ENCODE data around the gene BOLL. TPM values are rescaled to one million over a fixed set of nuclear protein-coding genes. Genes with fewer than 3 reads are reported as not detected.

BOLL gene
- total and polyA plus RNA-seq, 8 donors = 0.10 TPM; not detected in 7

DNA sequence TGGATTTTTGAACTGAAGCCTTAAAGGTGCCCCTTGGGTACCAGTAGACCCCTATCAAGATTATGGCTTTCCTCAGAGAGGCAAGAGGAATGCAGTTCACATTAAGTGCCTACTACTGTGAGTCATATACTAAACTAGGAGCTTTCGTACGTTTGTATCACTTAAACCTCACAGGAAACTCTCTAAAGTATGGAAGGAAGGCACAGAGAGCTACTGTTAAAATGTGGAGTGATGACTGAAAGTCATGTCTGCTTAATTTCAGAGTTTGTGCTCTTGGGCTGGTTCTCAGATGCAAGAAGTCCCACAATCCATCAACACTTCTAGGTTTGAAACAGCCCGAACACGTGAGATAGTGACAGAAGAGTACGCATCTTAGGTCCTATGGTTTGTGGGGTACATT is 23.9 kb upstream of the BOLL start:
- no peak overlapping the region for H3K27ac ChIP-seq
- intact Hi-C loops (cut with DNase I) = no loop called here
- peaks cover 4 to 13% of the 10 kb centered on the region in 2 donors for H3K4me1 ChIP-seq
- TF ChIP-seq CTCF (IDR thresholded peaks at IDR 0.05) = no peak
- H3K9me3 ChIP-seq = no peaks in the 10 kb centered on the region
- peaks cover 0 to 16% of the 10 kb centered on the region in 2 donors for H3K27me3 ChIP-seq
- ATAC-seq (no peak), DNase-seq (no peak)
- H3K4me3 ChIP-seq = no peak overlapping the region
- H3K36me3 ChIP-seq = no peaks in the 10 kb centered on the region

GRCh38 chr2:197805715-197806633 is 20.9 kb upstream of the BOLL start:
- H3K4me1 ChIP-seq = peaks cover 4 to 22% of the 10 kb centered on the region in 2 donors
- H3K4me3 ChIP-seq = peak overlapping the region; percentile 71 to 79
- H3K27me3 ChIP-seq = peaks cover 0 to 23% of the 10 kb centered on the region in 2 donors
- no peak for TF ChIP-seq CTCF (IDR thresholded peaks at IDR 0.05)
- DNase-seq (no peak), ATAC-seq (no peak)
- H3K27ac ChIP-seq = no peak overlapping the region
- H3K36me3 ChIP-seq = no peaks in the 10 kb centered on the region
- intact Hi-C loops (cut with DNase I) = no loop called here
- H3K9me3 ChIP-seq = no peaks in the 10 kb centered on the region

GRCh38 chr2:197804758-197805714 is 19.9 kb upstream of the BOLL start:
- peak overlapping the region; percentile 50 to 67 for H3K27ac ChIP-seq
- H3K36me3 ChIP-seq = no peaks in the 10 kb centered on the region
- H3K4me3 ChIP-seq = peak overlapping the region; percentile 71 to 79
- DNase-seq (peak in 3 of 4 donors; percentile 30 to 87 (median 45)), ATAC-seq (peak; percentile 40)
- TF ChIP-seq CTCF (IDR thresholded peaks at IDR 0.05) = no peak
- intact Hi-C loops (cut with DNase I) = loop anchor here in 1 of 2 donors (5.0 kb wide), 2 partner anchors 322 to 492 kb away; no protein-coding TSS in a partner anchor
- no peaks in the 10 kb centered on the region for H3K9me3 ChIP-seq
- H3K4me1 ChIP-seq = peaks cover 4 to 22% of the 10 kb centered on the region in 2 donors
- peaks cover 0 to 23% of the 10 kb centered on the region in 2 donors for H3K27me3 ChIP-seq

GRCh38 chr2:197804049-197804757 is 19.1 kb upstream of the BOLL start, which contains the start of gene PLCL1:
Gene PLCL1 (plus strand): TSS chr2:197804593.
- Histone ChIP-seq H3K27ac (peak within 1 kb of the TSS; percentile 50 to 67), H3K4me3 (peak within 1 kb of the TSS; percentile 71 to 79), H3K36me3 (no peaks in the 10 kb centered on the region), H3K27me3 (peaks cover 0 to 23% of the 10 kb centered on the region in 2 donors), H3K9me3 (no peaks in the 10 kb centered on the region), H3K4me1 (peaks cover 4 to 22% of the 10 kb centered on the region in 2 donors)
- no peak for TF ChIP-seq CTCF (IDR thresholded peaks at IDR 0.05)
- peak; percentile 99 for ATAC-seq
- intact Hi-C loops (cut with DNase I) = loop anchor here in 1 of 2 donors (5.0 kb wide), 2 partner anchors 323 to 493 kb away; no protein-coding TSS in a partner anchor
- peak; percentile 85 to 96 (median 94) for DNase-seq

Data from left lung (tissue), 10 donors.